Lower lobe of right lung (tissue), 2 donors: ENCODE measurements around the gene FSIP1. TPM values are rescaled to one million over a fixed set of nuclear protein-coding genes. Genes with fewer than 3 reads are reported as not detected.

Experiments
- ATAC-seq, 2 donors: fragments of 200-7000 bp; cut with Tn5 transposase; one replicate each; pipeline ENCODE4 v1.9.1; 2020 to 2022; ENCODE audit warnings: mild to moderate bottlenecking in 2 of 2, moderate library complexity in 2 of 2
- DNase-seq: peaks from one replicate; pipeline ENCODE4 v3.0.0-alpha.2; 2020
- H3K27ac ChIP-seq: fragments of 200-600 bp; one replicate; pipeline ENCODE4 v1.8.0; 2022
- H3K27me3 ChIP-seq: fragments of 200-600 bp; one replicate; pipeline ENCODE4 v1.8.0; 2022; ENCODE audit warnings: low read depth
- H3K36me3 ChIP-seq: fragments of 200-600 bp; one replicate; pipeline ENCODE4 v1.8.0; 2022; ENCODE audit warnings: mild to moderate bottlenecking
- H3K4me1 ChIP-seq: fragments of 200-600 bp; one replicate; pipeline ENCODE4 v1.8.0; 2022
- H3K4me3 ChIP-seq: fragments of 200-600 bp; one replicate; pipeline ENCODE4 v1.8.0; 2022; ENCODE audit warnings: mild to moderate bottlenecking
- H3K9me3 ChIP-seq: fragments of 200-600 bp; one replicate; pipeline ENCODE4 v1.8.0; 2022
- CTCF ChIP-seq: fragments of 200-600 bp; IDR thresholded peaks from one replicate; pipeline ENCODE4 v1.8.0; 2022; ENCODE audit warnings: antibody characterized with exemption, mild to moderate bottlenecking
- intact Hi-C: fragments of 100-400 bp; cut with DNase I; formaldehyde crosslinking; loops from one replicate; pipeline ENCODE4 v1.11.0; 2022
- total RNA-seq: library from RNA; stranded (reverse); fragmentation: NEBNext Ultra II Directional; extraction: Animal tissue kit (Norgen Biotek cat#: 25700); gene quantifications from one replicate; pipeline ENCODE4 v1.2.1, GENCODE V29; 2021
- donor health status: DM: no; HTN: yes; CAD: no; lungs with severe emphysema.

The FSIP1 gene
- total RNA-seq, 1 donor from 2014 or later, result 2.0 TPM

- H3K27me3 ChIP-seq, result no peaks in the 10 kb centered on the region
- no peaks in the 10 kb centered on the region for H3K36me3 ChIP-seq
- intact Hi-C loops, result no loop called here
- H3K4me3 ChIP-seq, result no peak overlapping the region
- no peaks in the 10 kb centered on the region for H3K9me3 ChIP-seq
- DNase-seq (no peak), ATAC-seq (no peak)
- TF ChIP-seq CTCF, result no peak
- no peak overlapping the region for H3K27ac ChIP-seq
- no peaks in the 10 kb centered on the region for H3K4me1 ChIP-seq
These were observed 10.2 kb upstream of the FSIP1 start for GRCh38 chr15:39792844-39793335.

GRCh38 chr15:39792025-39792843 is 9.6 kb upstream of the FSIP1 start:
- ATAC-seq (no peak), DNase-seq (no peak)
- no peak overlapping the region for H3K27ac ChIP-seq
- no peaks in the 10 kb centered on the region for H3K27me3 ChIP-seq
- no peaks in the 10 kb centered on the region for H3K9me3 ChIP-seq
- no peaks in the 10 kb centered on the region for H3K4me1 ChIP-seq
- no peak overlapping the region for H3K4me3 ChIP-seq
- intact Hi-C loops, result no loop called here
- TF ChIP-seq CTCF, result no peak
- H3K36me3 ChIP-seq, result no peaks in the 10 kb centered on the region

- intact Hi-C loops, result loop anchor here (5.0 kb wide), 1 partner anchor 88 kb away; no protein-coding TSS in a partner anchor
- Histone ChIP-seq H3K27me3 (no peaks in the 10 kb centered on the region), H3K9me3 (no peaks in the 10 kb centered on the region), H3K4me1 (peaks cover 7% of the 10 kb centered on the region), H3K27ac (no peak overlapping the region), H3K36me3 (no peaks in the 10 kb centered on the region), H3K4me3 (no peak overlapping the region)
- DNase-seq, result no peak
- TF ChIP-seq CTCF, result no peak
- no peak for ATAC-seq
These were observed 7.1 kb upstream of the FSIP1 start for GRCh38 chr15:39789736-39790135.

- Histone ChIP-seq H3K4me3 (no peak overlapping the region), H3K27ac (no peak overlapping the region), H3K27me3 (no peaks in the 10 kb centered on the region), H3K4me1 (peaks cover 14% of the 10 kb centered on the region), H3K36me3 (no peaks in the 10 kb centered on the region), H3K9me3 (no peaks in the 10 kb centered on the region)
- intact Hi-C loops, result loop anchor here (5.0 kb wide), 1 partner anchor 88 kb away; no protein-coding TSS in a partner anchor
- DNase-seq, result no peak
- ATAC-seq, result no peak
- TF ChIP-seq CTCF, result no peak
These were observed 6.3 kb upstream of the FSIP1 start for GRCh38 chr15:39788800-39789565.

GRCh38 chr15:39788108-39788507 is 5.5 kb upstream of the FSIP1 start:
- no peak for DNase-seq
- no peak for TF ChIP-seq CTCF
- Histone ChIP-seq H3K27ac (no peak overlapping the region), H3K9me3 (no peaks in the 10 kb centered on the region), H3K4me3 (no peak overlapping the region), H3K27me3 (no peaks in the 10 kb centered on the region), H3K36me3 (no peaks in the 10 kb centered on the region), H3K4me1 (peaks cover 22% of the 10 kb centered on the region)
- no peak for ATAC-seq
- intact Hi-C loops, result loop anchor here (5.0 kb wide), 1 partner anchor 89 kb away; no protein-coding TSS in a partner anchor
